Measurements from ENCODE around the gene COX11. TPM values are rescaled to one million over a fixed set of nuclear protein-coding genes. Genes with fewer than 3 reads are reported as not detected.

Gene COX11
- total and polyA plus RNA-seq, 2 of the 13 experiments (the other 11 are each of a cell fraction or from before 2014, with no cell fraction given): 103 to 203 TPM

- in situ Hi-C loops (cut with HindIII; ENCODE audit: extremely low pct_ligation_motif_present, low pct_unique_long_range_greater_than_20kb): no loop called here
- Histone ChIP-seq H2AFZ (ENCODE audit: low read length) (no peak overlapping the region), H3K4me1 (ENCODE audit: insufficient read depth, low read length) (peaks cover 51% of the 10 kb centered on the region), H3K27me3 (ENCODE audit: control insufficient read depth in 1 of 2, insufficient read depth in 2 of 2, low read length in 2 of 2) (no peaks in the 10 kb centered on the region; a peak in 1 of 5 replicates), H3K79me2 (ENCODE audit: insufficient read depth, low read length) (peaks cover 96% of the 10 kb centered on the region), H3K27ac (ENCODE audit: extremely low read length, insufficient read depth, low read length) (peak overlapping the region; percentile 82), H3K4me2 (ENCODE audit: low read depth, low read length) (peak overlapping the region; percentile 52), H3K9ac (ENCODE audit: insufficient read depth, low read depth, low read length) (no peak overlapping the region), H3K9me3 (ENCODE audit: low read length) (no peaks in the 10 kb centered on the region), H3K4me3 (replicated peaks in 1 of 3; ENCODE audit: insufficient read depth in 1 of 3, low read depth in 2 of 3, low read length in 3 of 3) (no peak overlapping the region), H4K20me1 (ENCODE audit: insufficient read depth, low read length) (peaks cover 4% of the 10 kb centered on the region), H3K36me3 (replicated peaks in 1 of 2; ENCODE audit: control insufficient read depth in 1 of 2, insufficient read depth in 2 of 2, low read length in 2 of 2) (no peaks in the 10 kb centered on the region)
- ChIA-PET POLR2A (no interaction called here), CTCF (ENCODE audit: low intra/inter-chr PET ratio, low total read pairs) (no interaction called here)
- intact Hi-C loops (cut with micrococcal nuclease; ENCODE audit: unreplicated experiment): no loop called here
- WGBS (ENCODE audit: low lambda C conversion rate): 95% methylated on average over 3 of the region's 3 CpGs
- ATAC-seq (no peak), DNase-seq (ENCODE audit: low spot score) (no peak), FAIRE-seq (no peak)
- TF ChIP-seq THAP11 (CRISPR knock-in tag; IDR thresholded peaks at IDR 0.05) (no peak), ATF4 (CRISPR knock-in tag; IDR thresholded peaks at IDR 0.05) (no peak), AHR (CRISPR knock-in tag; IDR thresholded peaks at IDR 0.05) (no peak), ZNF512 (CRISPR knock-in tag; IDR thresholded peaks at IDR 0.05) (no peak), ZNF605 (CRISPR knock-in tag; IDR thresholded peaks at IDR 0.05) (no peak), ZNF609 (CRISPR knock-in tag; IDR thresholded peaks at IDR 0.05; ENCODE audit: borderline replicate concordance) (no peak), TFE3 (CRISPR knock-in tag; IDR thresholded peaks at IDR 0.05) (no peak), HIVEP1 (CRISPR knock-in tag; IDR thresholded peaks at IDR 0.05) (no peak), RFX1 (IDR thresholded peaks at IDR 0.05) (no peak), ZNF652 (CRISPR knock-in tag; IDR thresholded peaks at IDR 0.05; ENCODE audit: borderline replicate concordance, low read depth) (no peak), PRDM15 (CRISPR knock-in tag; IDR thresholded peaks at IDR 0.05) (no peak), ZNF414 (CRISPR knock-in tag; IDR thresholded peaks at IDR 0.05) (no peak)
- no TSS peak for BruUV-seq (replicated peaks)
Measured at GRCh38 chr17:54971901-54972300, 3.4 kb upstream of the COX11 start.
